H1 (cell line): ENCODE measurements around the gene ZDHHC5.

Experiments
- CEBPB ChIP-seq: IDR thresholded peaks from 2 replicates; pipeline ENCODE4 v1.6.1; 2012; ENCODE audit warnings: low read depth, low read length
- CREB1 ChIP-seq: IDR thresholded peaks from 2 replicates; pipeline ENCODE4 v1.6.1; 2012; ENCODE audit warnings: inconsistent platforms
- JUND ChIP-seq: IDR thresholded peaks from 2 replicates; pipeline ENCODE4 v1.6.1; 2011; ENCODE audit warnings: mild to moderate bottlenecking, improper control_type of control experiment, low read length
- POLR2A ChIP-seq, 2 experiments: IDR thresholded peaks; 1 replicate in 1 of 2; 2 replicates in 1 of 2; pipeline ENCODE4 v1.6.1; 2011; ENCODE audit warnings: low read depth in 2 of 2, low read length in 2 of 2, mild to moderate bottlenecking in 2 of 2; ENCODE audit errors: control extremely low read depth in 1 of 2
- TEAD4 ChIP-seq: IDR thresholded peaks from 2 replicates; pipeline ENCODE4 v1.6.1; 2012; ENCODE audit warnings: low read depth, low read length, inconsistent platforms, mixed read lengths
- TF ChIP-seq, protein P1 (sequence below), 3 experiments: IDR thresholded peaks; 1 replicate in 2 of 3; 2 replicates in 1 of 3; pipeline versions ENCODE4 v1.5.1 to v1.6.1; 2011; ENCODE audit warnings: low read length in 3 of 3, mild to moderate bottlenecking in 3 of 3, inconsistent platforms in 2 of 3, low read depth in 1 of 3, moderate library complexity in 1 of 3; ENCODE audit not compliant: insufficient read depth in 1 of 3; ENCODE audit errors: control extremely low read depth in 1 of 3

DNA sequence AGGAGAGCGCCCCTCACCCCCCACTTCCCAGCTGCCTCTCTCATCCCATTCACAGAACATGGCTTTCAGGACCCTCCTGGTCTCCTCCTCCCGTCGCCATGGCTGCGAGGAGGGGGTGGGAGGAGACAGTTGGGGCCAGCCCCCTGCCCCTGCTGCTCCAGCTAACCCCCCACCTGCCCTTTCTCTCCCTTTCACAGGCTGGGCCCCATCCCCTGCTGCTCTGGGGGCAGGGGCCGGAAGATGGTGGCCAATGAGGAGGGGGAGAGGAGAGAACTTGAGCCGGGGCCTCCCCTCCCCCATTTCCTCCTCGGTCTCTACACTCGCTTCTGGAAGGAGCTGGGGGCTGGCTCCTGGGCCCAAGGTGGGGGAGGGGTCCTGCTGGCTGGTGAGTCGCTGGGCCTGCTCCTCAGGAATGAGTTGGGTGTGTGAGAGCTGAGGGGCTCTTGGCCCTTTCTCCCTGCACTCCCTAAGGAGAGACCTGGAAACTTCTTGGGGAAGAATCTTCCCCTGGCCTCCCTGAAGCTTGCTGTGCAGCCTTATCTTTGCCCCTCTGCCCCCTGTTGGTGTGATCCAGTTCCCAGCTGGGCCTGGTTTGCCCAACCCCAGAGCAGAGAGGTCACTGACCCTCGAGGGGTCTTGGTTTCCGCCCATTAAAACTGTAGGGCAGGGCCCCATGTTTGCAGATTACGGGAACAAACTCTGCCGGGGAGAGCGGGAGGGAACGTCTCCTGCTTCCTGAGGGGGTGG lies 28.4 kb upstream of the ZDHHC5 start:
- TF ChIP-seq, protein P1, sequence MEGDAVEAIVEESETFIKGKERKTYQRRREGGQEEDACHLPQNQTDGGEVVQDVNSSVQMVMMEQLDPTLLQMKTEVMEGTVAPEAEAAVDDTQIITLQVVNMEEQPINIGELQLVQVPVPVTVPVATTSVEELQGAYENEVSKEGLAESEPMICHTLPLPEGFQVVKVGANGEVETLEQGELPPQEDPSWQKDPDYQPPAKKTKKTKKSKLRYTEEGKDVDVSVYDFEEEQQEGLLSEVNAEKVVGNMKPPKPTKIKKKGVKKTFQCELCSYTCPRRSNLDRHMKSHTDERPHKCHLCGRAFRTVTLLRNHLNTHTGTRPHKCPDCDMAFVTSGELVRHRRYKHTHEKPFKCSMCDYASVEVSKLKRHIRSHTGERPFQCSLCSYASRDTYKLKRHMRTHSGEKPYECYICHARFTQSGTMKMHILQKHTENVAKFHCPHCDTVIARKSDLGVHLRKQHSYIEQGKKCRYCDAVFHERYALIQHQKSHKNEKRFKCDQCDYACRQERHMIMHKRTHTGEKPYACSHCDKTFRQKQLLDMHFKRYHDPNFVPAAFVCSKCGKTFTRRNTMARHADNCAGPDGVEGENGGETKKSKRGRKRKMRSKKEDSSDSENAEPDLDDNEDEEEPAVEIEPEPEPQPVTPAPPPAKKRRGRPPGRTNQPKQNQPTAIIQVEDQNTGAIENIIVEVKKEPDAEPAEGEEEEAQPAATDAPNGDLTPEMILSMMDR (IDR thresholded peaks at IDR 0.05; ENCODE audit: control extremely low read depth in 1 of 3, insufficient read depth in 1 of 3, low read depth in 1 of 3, low read length in 3 of 3), result peak in 1 of 3 experiments; percentile 14; a peak in 1 of 4 replicates
- peak; percentile 61 to 70 for TF ChIP-seq POLR2A (IDR thresholded peaks at IDR 0.05; ENCODE audit: control extremely low read depth in 1 of 2, low read depth in 2 of 2, low read length in 2 of 2)
- no peak; the same call in 1 of the 2 replicates for TF ChIP-seq JUND
- no peak for TF ChIP-seq CEBPB
- no peak; the same call in none of the 2 replicates for TF ChIP-seq CREB1
- 0 out of 2 replicates have a peak, but pooled peaks have one; percentile 34 for TF ChIP-seq TEAD4
